HepG2 (cell line): ENCODE data around the gene KDM4D.
"Not testable (repeated sequence)": the region's sequence is repeated elsewhere in the genome, so short reads cannot be mapped to it uniquely, and the experiment has no call there.

Source experiments
- CBX2 ChIP-seq, 2 experiments: fragments of 200-600 bp in 1 of 2; sonication (generic); formaldehyde crosslinking in 1 of 2; IDR thresholded peaks; 2 replicates each; pipeline versions ENCODE4 v1.7.0 to v1.8.1; 2018 to 2022; ENCODE audit warnings: low read depth in 2 of 2, low read length in 1 of 2, mild to moderate bottlenecking in 1 of 2, missing genetic modification reagents in 1 of 2
- CTCF ChIP-seq: sonication (generic); formaldehyde crosslinking; IDR thresholded peaks from 2 replicates; pipeline ENCODE4 v1.5.0; 2020; ENCODE audit warnings: mild to moderate bottlenecking, missing genetic modification reagents, moderate library complexity
- DPF2 ChIP-seq: sonication (generic); formaldehyde crosslinking; IDR thresholded peaks from 2 replicates; pipeline ENCODE4 v1.4.0; 2020; ENCODE audit warnings: mild to moderate bottlenecking, low read depth, missing genetic modification reagents, borderline replicate concordance
- GLI4 ChIP-seq: sonication (generic); formaldehyde crosslinking; IDR thresholded peaks from 2 replicates; pipeline ENCODE4 v1.5.1; 2020; ENCODE audit warnings: missing genetic modification reagents, mild to moderate bottlenecking, moderate library complexity, borderline replicate concordance
- NFATC3 ChIP-seq: sonication (generic); formaldehyde crosslinking; IDR thresholded peaks from 2 replicates; pipeline ENCODE4 v1.5.1; 2020; ENCODE audit warnings: mild to moderate bottlenecking, missing genetic modification reagents
- NFYC ChIP-seq: IDR thresholded peaks from 2 replicates; pipeline ENCODE4 v1.6.1; 2016; ENCODE audit warnings: missing genetic modification reagents, missing compliant biosample characterization
- NR3C1 ChIP-seq: sonication (generic); formaldehyde crosslinking; IDR thresholded peaks from 2 replicates; pipeline ENCODE4 v1.4.0; 2020; ENCODE audit warnings: missing genetic modification reagents
- PRPF4 ChIP-seq: fragments of 200-400 bp; formaldehyde crosslinking; IDR thresholded peaks from 2 replicates; pipeline ENCODE4 v1.6.1; 2016; ENCODE audit warnings: low read length, low read depth; ENCODE audit not compliant: poor library complexity, severe bottlenecking
- YY1 ChIP-seq: IDR thresholded peaks from 2 replicates; pipeline ENCODE4 v1.6.1; 2011; ENCODE audit warnings: low read length, low read depth, moderate library complexity, mild to moderate bottlenecking; ENCODE audit not compliant: insufficient read depth, insufficient replicate concordance
- ZFP36 ChIP-seq: fragments of 150-350 bp; IDR thresholded peaks from 2 replicates; pipeline ENCODE4 v1.6.1; 2018; ENCODE audit warnings: borderline replicate concordance, low read length, low read depth; ENCODE audit not compliant: partially characterized antibody
- ZNF33A ChIP-seq: sonication (generic); formaldehyde crosslinking; IDR thresholded peaks from 2 replicates; pipeline ENCODE4 v1.5.1; 2020; ENCODE audit warnings: missing genetic modification reagents, mild to moderate bottlenecking, moderate library complexity, borderline replicate concordance
- ZNF432 ChIP-seq: sonication (generic); formaldehyde crosslinking; IDR thresholded peaks from 2 replicates; pipeline ENCODE4 v1.5.0; 2020; ENCODE audit warnings: missing genetic modification reagents, mild to moderate bottlenecking, borderline replicate concordance

- not testable (repeated sequence) for TF ChIP-seq DPF2 (CRISPR knock-in tag); NFYC (CRISPR knock-in tag); ZFP36; NFATC3; CTCF (CRISPR knock-in tag); YY1; ZNF432 (CRISPR knock-in tag); GLI4 (CRISPR knock-in tag); PRPF4; CBX2 (IDR thresholded peaks at IDR 0.05; ENCODE audit: low read depth, low read length); CBX2 (CRISPR knock-in tag; IDR thresholded peaks at IDR 0.05; ENCODE audit: low read depth); NR3C1 (CRISPR knock-in tag); ZNF33A
Observed at GRCh38 chr11:95025594-95025993, 52.1 kb downstream of the KDM4D start.
